GM21515 (cell line): ENCODE results near the gene TCF7L1.

ENCODE experiments used
- ATAC-seq: cut with Tn5 transposase; IDR thresholded peaks from one replicate; pipeline ENCODE4 v1.9.1; 2021; ENCODE audit not compliant: unreplicated experiment

TCF7L1 gene

DNA sequence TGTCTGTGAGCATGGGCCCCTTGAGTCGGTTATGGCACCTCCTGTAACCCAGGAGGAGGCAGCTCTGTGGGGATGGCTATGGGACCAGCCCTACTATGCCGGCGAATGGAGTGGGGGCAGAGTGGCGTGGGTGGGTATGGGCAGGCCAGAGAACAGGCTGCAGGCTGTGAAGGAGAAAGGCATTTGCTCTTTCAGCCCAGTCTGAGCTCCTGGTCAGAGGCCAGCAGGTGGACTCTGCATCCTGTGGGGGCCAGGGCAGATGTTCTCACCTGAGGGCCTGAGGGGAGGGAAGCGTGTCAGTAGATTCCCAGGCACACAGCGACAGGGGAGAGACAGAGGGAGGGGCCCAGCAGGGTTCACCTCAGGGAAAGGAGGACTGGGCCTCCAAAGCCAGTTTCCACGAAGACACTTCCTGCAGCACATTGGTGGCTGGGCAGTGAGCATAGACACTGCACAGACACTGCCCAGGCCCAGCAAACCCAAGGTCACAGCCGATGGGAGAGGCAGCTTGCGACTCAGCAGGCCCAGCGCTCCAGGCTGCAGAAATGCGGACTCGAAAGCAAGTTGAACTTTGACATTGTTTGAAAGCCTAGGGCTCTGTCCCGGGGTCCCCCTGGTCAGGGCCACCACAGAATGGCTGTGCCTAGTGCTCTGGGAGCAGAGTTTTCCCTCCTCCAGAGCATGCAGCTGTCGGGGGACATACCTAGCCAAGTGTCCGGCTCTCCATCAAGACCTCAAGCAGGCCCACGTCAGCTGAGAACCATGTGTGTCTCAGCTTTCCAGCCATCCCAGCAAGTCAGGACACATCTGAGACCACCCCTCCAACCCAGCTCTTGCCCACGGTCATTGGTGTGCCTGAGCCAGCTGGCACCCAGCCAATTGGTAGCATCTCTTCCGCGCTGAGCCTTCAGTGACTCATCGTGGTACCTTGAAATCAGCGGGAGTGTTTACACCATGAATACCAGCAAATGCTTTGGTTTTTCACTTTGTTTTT is 140.8 kb downstream of the TCF7L1 start:
- ATAC-seq = no peak

- no peak for ATAC-seq
Observed at GRCh38 chr2:85275984-85276540, 142.9 kb downstream of the TCF7L1 start.

GRCh38 chr2:85276571-85277118 is 143.5 kb downstream of the TCF7L1 start:
- no peak for ATAC-seq

- no peak for ATAC-seq
Observed at GRCh38 chr2:85277416-85278158, 144.4 kb downstream of the TCF7L1 start.

- no peak for ATAC-seq
Observed at GRCh38 chr2:85278361-85278760, 145.2 kb downstream of the TCF7L1 start.

GRCh38 chr2:85281553-85281952 is 148.4 kb downstream of the TCF7L1 start:
- ATAC-seq = no peak

DNA sequence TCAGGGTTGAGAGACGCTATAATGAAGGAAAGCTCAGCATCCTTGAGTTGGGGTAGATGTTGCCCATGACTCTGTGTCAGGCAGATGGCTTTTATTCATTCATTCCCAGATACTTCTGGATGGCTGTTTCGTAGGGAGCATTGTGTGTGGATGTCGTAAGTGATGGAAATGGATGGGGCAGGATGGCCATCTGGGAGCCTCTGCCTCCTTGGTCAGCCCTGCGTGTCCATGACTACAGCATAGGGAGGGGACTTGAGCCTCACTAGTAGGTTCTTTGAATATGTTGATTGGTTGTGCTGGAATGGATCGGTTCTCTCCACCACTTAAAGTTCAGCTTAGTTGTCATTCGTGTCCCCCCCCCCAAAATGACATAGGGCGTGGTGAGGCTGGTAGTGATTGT is 149.7 kb downstream of the TCF7L1 start:
- no peak for ATAC-seq

DNA sequence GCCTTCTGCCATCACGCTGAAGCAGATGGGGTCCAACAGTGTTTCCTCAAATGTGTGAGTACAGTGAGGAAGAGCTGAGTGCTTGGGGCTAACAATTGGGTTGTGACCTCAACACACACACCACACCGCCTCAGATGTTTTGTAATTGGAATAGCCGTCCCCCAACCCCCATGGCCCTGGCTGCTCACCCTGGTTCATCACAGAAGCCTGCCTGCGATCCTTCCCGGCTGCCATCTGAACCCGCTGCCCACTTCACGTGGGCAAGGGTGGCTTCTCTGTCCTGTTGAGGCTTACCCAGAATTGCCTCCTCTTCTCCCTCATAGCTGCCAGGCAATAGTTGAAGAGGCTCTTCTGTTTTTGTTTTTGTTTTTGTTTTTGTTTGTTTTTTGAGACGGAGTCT is 150.4 kb downstream of the TCF7L1 start:
- no peak for ATAC-seq

DNA sequence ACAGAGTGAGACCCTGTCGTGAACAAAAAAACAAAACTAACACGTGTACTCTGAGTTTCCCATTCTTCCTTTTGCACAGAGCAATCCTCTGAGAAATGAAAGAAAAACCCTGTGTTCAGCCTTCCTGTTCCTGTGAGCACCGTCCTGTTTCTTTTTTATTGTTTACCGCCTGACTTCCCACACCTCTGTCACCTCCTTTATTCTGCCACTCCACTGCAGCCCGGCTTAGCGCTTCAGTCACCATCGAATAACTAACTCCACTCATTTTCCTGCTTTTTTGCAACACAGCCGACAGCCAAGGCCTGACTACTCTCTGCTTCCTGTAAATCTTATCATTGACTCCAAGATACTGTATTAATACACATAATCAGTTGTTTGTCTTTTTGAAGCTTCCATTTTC is 153.7 kb downstream of the TCF7L1 start:
- ATAC-seq = no peak

DNA sequence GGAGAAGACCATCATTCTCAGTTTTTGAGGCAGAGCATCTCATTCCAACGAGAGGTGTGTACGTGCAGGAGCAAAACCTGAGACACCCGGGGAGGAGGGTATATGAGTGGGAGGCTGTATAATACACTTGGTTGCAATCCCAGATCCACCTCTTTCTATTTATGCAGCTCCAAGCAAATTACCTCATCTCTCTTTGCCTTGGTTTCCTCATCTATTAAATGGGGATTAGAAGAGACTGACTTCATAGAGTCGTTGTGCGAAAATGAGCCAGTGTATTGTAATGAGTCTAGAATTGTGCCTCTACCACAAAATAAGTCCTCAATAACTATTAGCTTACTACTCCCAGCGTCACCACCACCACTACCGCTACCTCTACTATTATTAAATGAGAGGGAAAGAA is 154.5 kb downstream of the TCF7L1 start:
- ATAC-seq = no peak

GRCh38 chr2:85288244-85288725 is 155.1 kb downstream of the TCF7L1 start:
- no peak for ATAC-seq

GRCh38 chr2:85291425-85292023 is 158.3 kb downstream of the TCF7L1 start:
- ATAC-seq = no peak

GRCh38 chr2:85302121-85302520 is 168.9 kb downstream of the TCF7L1 start:
- ATAC-seq = no peak

- ATAC-seq = no peak
Observed at GRCh38 chr2:85303780-85304531, 170.8 kb downstream of the TCF7L1 start.

DNA sequence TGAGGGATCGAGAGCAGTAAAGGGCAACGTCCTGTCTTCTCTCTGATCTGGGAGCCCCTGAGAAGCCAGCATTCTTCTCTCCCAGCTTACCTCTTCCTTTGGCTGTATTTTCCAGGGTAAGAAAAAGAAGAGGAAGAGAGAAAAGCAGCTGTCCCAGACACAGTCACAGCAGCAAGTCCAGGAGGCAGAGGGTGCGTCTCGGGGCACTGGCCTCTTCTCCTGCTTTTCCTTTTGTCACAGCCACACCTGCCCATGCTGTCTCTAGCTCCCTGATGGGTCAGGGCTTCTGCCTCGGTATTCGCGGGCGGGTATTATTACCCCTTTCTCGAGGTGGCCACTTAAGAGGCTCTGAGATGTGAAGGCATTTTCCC is 174.3 kb downstream of the TCF7L1 start:
- ATAC-seq = no peak

DNA sequence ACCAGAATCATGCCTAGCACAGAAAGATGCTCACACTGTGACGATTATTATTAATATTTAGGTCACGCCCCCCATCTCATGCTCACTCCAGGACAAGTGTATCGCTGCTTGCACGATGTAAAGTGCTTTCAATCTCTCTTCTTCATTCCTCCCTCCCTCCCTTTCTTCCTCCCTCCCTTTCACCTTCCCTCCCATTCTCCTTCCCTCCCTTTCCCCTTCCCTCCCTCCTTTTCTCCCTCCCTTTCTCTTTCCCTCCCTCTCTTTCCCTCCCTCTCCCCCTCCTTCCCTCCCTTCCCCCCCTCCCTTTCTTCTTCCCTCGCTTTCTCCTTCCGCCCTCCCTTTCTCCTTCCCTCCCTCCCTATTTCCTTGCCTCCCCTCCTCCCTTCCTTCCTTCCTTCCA is 175.0 kb downstream of the TCF7L1 start:
- no peak for ATAC-seq

DNA sequence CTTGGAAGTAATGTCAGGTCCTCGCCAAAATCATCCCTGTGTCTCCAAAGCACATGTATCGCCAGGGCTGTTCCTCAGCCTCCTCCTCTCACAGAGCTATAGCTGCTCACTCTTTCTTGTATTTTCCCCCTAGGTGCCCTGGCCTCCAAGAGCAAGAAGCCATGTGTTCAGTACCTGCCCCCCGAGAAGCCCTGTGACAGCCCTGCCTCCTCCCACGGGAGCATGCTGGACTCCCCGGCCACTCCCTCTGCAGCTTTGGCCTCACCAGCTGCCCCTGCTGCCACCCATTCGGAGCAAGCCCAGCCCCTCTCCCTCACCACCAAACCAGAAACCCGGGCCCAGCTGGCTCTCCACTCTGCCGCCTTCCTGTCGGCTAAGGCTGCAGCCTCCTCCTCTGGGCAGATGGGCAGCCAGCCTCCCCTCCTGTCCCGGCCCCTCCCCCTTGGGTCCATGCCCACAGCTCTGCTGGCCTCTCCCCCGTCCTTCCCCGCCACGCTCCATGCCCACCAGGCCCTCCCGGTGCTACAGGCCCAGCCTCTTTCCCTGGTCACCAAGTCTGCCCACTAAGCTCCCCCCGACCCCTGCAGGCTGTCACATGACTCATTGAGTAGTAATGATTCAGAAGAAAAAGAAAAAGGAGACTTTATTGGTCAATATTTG is 175.8 kb downstream of the TCF7L1 start:
- ATAC-seq = no peak

DNA sequence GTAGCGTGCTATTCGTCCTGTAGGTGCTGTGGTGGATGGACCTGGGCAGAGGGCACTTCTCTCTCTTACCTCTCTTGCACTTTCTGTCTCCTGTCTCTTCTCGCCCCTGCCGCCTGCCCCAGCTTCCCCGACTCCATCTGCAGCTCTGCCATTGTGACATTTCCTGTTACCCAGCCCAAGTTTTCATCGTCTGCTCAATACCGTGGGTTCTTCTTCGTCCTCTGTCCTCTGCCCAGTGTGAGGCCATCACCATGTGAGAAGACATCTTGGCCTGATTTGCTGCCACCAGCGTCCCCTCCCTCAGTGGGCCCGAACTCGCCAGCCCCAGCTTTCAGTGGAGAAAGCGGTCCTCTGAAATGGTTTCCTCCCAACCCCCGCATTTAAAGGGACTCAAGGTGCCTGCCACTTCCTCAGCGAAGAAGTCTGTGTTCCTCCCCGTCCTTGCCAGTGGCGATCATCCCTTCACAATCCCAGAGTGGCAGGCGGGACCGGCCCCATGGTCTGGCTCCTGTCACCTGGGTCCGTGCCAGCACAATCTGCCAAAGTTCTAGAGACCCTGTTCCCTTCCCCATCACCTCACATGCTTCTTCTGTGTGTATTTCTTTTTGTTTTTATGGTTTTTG is 176.6 kb downstream of the TCF7L1 start:
- ATAC-seq = no peak

DNA sequence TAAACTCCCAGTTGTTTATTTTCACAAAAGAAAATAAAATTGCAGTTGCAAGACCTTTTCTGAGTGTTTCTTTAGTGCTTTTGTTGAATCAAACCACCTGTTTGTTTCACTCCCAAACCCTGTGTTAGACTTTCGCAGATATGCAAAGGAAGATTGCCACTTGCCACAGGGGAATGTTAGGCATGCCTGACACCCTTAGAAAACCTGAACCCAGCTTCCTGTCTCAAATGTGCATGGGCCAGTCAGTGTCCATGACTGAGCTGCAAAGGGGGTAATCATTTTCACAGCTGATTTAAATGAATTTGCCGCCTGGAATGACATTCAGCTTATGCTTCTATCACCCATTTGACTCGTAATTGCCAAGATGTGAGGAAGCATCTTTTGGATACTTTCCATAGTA is 177.1 kb downstream of the TCF7L1 start:
- ATAC-seq = no peak
